GM12864 (cell line): Measurements from ENCODE around the gene SERAC1.

Experiments used
- DNase-seq: peaks from one replicate; pipeline ENCODE4 v3.0.0-alpha.2; 2011; ENCODE audit warnings: low read depth
- H3K4me3 ChIP-seq: 2 replicates; pipeline ENCODE4 v1.5.1; 2011; ENCODE audit warnings: mild to moderate bottlenecking, low read depth, low read length, control low read depth
- CTCF ChIP-seq: IDR thresholded peaks from 2 replicates; pipeline ENCODE4 v1.5.1; 2011; ENCODE audit warnings: low read depth, mild to moderate bottlenecking, moderate library complexity, low read length, control low read depth, inconsistent platforms; ENCODE audit errors: missing control alignments

The SERAC1 gene

GRCh38 chr6:158070513-158070912, 97.5 kb downstream of the SERAC1 start:
- no peak for TF ChIP-seq CTCF
- no peak for DNase-seq
- no peak overlapping the region for H3K4me3 ChIP-seq

- no peak overlapping the region for H3K4me3 ChIP-seq
- no peak for TF ChIP-seq CTCF
- DNase-seq = no peak
These were observed 98.3 kb downstream of the SERAC1 start for GRCh38 chr6:158069800-158070195.

- no peak overlapping the region for H3K4me3 ChIP-seq
- DNase-seq = no peak
- TF ChIP-seq CTCF = no peak
These were observed 98.9 kb downstream of the SERAC1 start for GRCh38 chr6:158068893-158069799.

GRCh38 chr6:158068156-158068892, 99.7 kb downstream of the SERAC1 start:
- no peak for DNase-seq
- no peak for TF ChIP-seq CTCF
- no peak overlapping the region for H3K4me3 ChIP-seq

- no peak for TF ChIP-seq CTCF
- DNase-seq = no peak
- H3K4me3 ChIP-seq = no peak overlapping the region
These were observed 100.5 kb downstream of the SERAC1 start for GRCh38 chr6:158067436-158068015.

GRCh38 chr6:158066136-158066781, 101.8 kb downstream of the SERAC1 start:
- no peak for TF ChIP-seq CTCF
- no peak for DNase-seq
- H3K4me3 ChIP-seq = no peak overlapping the region
